GM18507 (cell line): ENCODE data around the gene AGPS.
A peak's percentile ranks its signal among the peaks of the same experiment; 100 is the strongest.
"Not testable (repeated sequence)": the region's sequence is repeated elsewhere in the genome, so short reads cannot be mapped to it uniquely, and the experiment has no call there.

Experiments
- DNase-seq: peaks from one replicate; pipeline ENCODE4 v3.0.0; 2011; ENCODE audit warnings: low read depth; ENCODE audit not compliant: insufficient read length; ENCODE audit errors: extremely low spot score
- FAIRE-seq: peaks from 2 replicates; lab custom pipeline; 2011; peaks lifted over from hg19 to GRCh38; lab: Jason Lieb, UNC

The AGPS gene

GRCh38 chr2:177543007-177543760 is 150.6 kb downstream of the AGPS start:
- DNase-seq (no peak), FAIRE-seq (no peak)

- peak; percentile 76 for FAIRE-seq
- no peak for DNase-seq
Observed at GRCh38 chr2:177545143-177545542, 152.6 kb downstream of the AGPS start.

GRCh38 chr2:177545981-177546585 is 153.5 kb downstream of the AGPS start:
- no peak for FAIRE-seq
- DNase-seq: no peak

GRCh38 chr2:177547122-177547521 is 154.5 kb downstream of the AGPS start:
- peak; percentile 94 for FAIRE-seq

GRCh38 chr2:177547772-177548171 is 155.2 kb downstream of the AGPS start:
- no peak for FAIRE-seq
- no peak for DNase-seq

More at GRCh38 chr2:177547122-177547521, 154.5 kb downstream of the AGPS start:
- peak; percentile 23 for DNase-seq

GRCh38 chr2:177548636-177549035 is 156.1 kb downstream of the AGPS start:
- FAIRE-seq (no peak), DNase-seq (no peak)

GRCh38 chr2:177549171-177549570 is 156.6 kb downstream of the AGPS start:
- FAIRE-seq (no peak), DNase-seq (no peak)

GRCh38 chr2:177550264-177551200 is 158.0 kb downstream of the AGPS start:
- DNase-seq: no peak
- FAIRE-seq: no peak

GRCh38 chr2:177551360-177551759 is 158.8 kb downstream of the AGPS start:
- not testable (repeated sequence) for DNase-seq, FAIRE-seq

- no peak for DNase-seq
- FAIRE-seq: no peak
Observed at GRCh38 chr2:177551989-177552421, 159.4 kb downstream of the AGPS start.

GRCh38 chr2:177552422-177553175 is 160.0 kb downstream of the AGPS start:
- DNase-seq (peak; percentile 78), FAIRE-seq (peak; percentile 89)

- FAIRE-seq: no peak
- DNase-seq: no peak
Observed at GRCh38 chr2:177553176-177553884, 160.8 kb downstream of the AGPS start.

GRCh38 chr2:177554365-177554764 is 161.8 kb downstream of the AGPS start:
- FAIRE-seq: no peak
- no peak for DNase-seq

- FAIRE-seq (no peak), DNase-seq (no peak)
Observed at GRCh38 chr2:177556153-177556552, 163.6 kb downstream of the AGPS start.

- FAIRE-seq (no peak), DNase-seq (no peak)
Observed at GRCh38 chr2:177557794-177558193, 165.2 kb downstream of the AGPS start.

- FAIRE-seq (no peak), DNase-seq (no peak)
Observed at GRCh38 chr2:177559638-177560037, 167.1 kb downstream of the AGPS start.

GRCh38 chr2:177568390-177568789 is 175.8 kb downstream of the AGPS start:
- FAIRE-seq (no peak), DNase-seq (no peak)

GRCh38 chr2:177568893-177569292 is 176.3 kb downstream of the AGPS start:
- no peak for FAIRE-seq
- DNase-seq: no peak

GRCh38 chr2:177572236-177572671 is 179.7 kb downstream of the AGPS start:
- DNase-seq (no peak), FAIRE-seq (no peak)
